Stimulated activated naive B cell treated with anti-CD40 and anti-IgM and Interleukin-4, amounts not matched to agents 10 μg/mL and 1 μg/mL and 100 μg/mL, for 72 hours (primary cell): ENCODE results near the gene UQCC5.

Experiments
- ATAC-seq, 2 donors: fragments of 150-1000 bp; cut with Tn5 transposase; replicated peaks; 2 replicates each; pipeline ENCODE4 v1.10.0; 2021; ENCODE audit warnings: moderate library complexity in 1 of 2
- DNase-seq: peaks from one replicate; pipeline ENCODE4 v3.0.0; 2021
- H3K27ac Mint-ChIP-seq: one replicate; pipeline ENCODE4 v1.8.0; 2022; ENCODE audit warnings: mild to moderate bottlenecking, mixed read lengths
- H3K27me3 Mint-ChIP-seq, 2 donors: one replicate each; pipeline ENCODE4 v1.8.0; 2022; ENCODE audit warnings: mixed read lengths in 2 of 2
- H3K36me3 Mint-ChIP-seq, 2 donors: one replicate each; pipeline ENCODE4 v1.8.0; 2022; ENCODE audit warnings: mixed read lengths in 2 of 2, mild to moderate bottlenecking in 1 of 2
- H3K4me1 Mint-ChIP-seq, 2 donors: one replicate each; pipeline ENCODE4 v1.8.0; 2022; ENCODE audit warnings: mixed read lengths in 2 of 2, mild to moderate bottlenecking in 1 of 2
- H3K4me3 Mint-ChIP-seq, 2 donors: one replicate each; pipeline ENCODE4 v1.8.0; 2022; ENCODE audit warnings: mild to moderate bottlenecking in 2 of 2, mixed read lengths in 2 of 2, moderate library complexity in 1 of 2
- H3K9me3 Mint-ChIP-seq, 2 donors: one replicate each; pipeline ENCODE4 v1.8.0; 2022; ENCODE audit warnings: mixed read lengths in 2 of 2, mild to moderate bottlenecking in 1 of 2

The UQCC5 gene, protein sequence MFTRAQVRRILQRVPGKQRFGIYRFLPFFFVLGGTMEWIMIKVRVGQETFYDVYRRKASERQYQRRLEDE

DNA sequence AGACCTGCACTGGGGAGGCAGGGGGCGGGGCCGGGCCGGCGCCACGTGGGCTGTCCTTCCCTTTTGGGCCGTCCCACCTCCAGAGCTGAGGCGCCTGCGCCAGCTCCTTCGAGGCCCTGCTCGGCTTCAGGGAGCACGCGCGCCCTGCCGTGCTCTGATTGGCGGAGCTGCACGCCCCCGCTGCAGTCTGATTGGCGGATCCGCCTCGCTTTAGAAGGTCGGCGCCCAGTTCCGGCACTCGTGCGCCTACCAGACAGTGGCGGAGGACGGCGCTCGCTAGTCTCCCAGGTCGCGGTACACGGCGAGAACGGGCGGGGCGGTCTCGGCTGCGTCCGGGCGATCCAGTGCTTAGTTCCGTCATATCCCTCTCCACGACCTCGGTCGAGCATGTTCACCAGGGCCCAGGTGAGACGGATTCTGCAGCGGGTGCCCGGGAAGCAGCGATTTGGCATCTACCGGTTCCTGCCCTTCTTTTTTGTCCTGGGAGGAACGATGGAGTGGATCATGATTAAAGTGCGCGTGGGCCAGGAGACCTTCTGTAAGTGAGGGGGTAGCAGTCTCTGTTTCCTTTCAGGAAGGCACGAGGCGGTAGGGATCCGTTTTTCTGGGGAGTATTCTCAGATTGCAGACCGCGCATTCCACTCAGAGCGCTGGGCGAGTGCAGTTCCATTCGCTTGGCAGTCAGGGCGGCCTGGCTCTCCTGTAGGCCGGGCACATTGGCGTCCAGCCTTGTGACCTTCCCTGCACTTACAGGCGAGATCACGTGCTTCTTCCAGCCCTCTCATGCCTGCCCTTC lies at the start of gene UQCC5:
Gene UQCC5 (plus strand): TSS at position 237 of the 796 bp plus-strand sequence. CDS start 151 bp downstream, at position 388.
- DNase-seq (peak; percentile 99), ATAC-seq (peak; percentile 89 to 93)
- Mint-ChIP-seq H3K27me3 (no peaks in the 10 kb centered on the region), H3K27ac (peak within 1 kb of the TSS; percentile 98), H3K4me3 (peak within 1 kb of the TSS; percentile 97 to 99), H3K36me3 (peaks cover 17 to 25% of the 10 kb centered on the region in 2 donors), H3K4me1 (peaks cover 30 to 50% of the 10 kb centered on the region in 2 donors), H3K9me3 (peaks cover 0 to 3% of the 10 kb centered on the region in 2 donors)

DNA sequence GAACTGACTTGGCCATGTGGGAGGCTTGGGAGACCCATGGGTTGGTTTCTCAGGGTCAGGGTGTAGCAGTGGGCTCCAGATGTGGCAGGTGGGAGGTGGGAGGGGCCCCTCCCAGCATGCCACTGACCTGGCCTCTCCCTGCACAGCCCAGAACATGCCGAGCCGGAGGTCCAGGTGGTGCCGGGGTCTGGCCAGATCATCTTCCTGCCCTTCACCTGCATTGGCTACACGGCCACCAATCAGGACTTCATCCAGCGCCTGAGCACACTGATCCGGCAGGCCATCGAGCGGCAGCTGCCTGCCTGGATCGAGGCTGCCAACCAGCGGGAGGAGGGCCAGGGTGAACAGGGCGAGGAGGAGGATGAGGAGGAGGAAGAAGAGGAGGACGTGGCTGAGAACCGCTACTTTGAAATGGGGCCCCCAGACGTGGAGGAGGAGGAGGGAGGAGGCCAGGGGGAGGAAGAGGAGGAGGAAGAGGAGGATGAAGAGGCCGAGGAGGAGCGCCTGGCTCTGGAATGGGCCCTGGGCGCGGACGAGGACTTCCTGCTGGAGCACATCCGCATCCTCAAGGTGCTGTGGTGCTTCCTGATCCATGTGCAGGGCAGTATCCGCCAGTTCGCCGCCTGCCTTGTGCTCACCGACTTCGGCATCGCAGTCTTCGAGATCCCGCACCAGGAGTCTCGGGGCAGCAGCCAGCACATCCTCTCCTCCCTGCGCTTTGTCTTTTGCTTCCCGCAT lies 49.2 kb upstream of the UQCC5 start:
- Mint-ChIP-seq H3K27ac (peak overlapping the region; percentile 22), H3K27me3 (no peaks in the 10 kb centered on the region), H3K36me3 (peaks cover 33 to 55% of the 10 kb centered on the region in 2 donors), H3K4me3 (no peak overlapping the region), H3K4me1 (peaks cover 0 to 2% of the 10 kb centered on the region in 2 donors), H3K9me3 (no peaks in the 10 kb centered on the region)
- DNase-seq (no peak), ATAC-seq (no peak)

DNA sequence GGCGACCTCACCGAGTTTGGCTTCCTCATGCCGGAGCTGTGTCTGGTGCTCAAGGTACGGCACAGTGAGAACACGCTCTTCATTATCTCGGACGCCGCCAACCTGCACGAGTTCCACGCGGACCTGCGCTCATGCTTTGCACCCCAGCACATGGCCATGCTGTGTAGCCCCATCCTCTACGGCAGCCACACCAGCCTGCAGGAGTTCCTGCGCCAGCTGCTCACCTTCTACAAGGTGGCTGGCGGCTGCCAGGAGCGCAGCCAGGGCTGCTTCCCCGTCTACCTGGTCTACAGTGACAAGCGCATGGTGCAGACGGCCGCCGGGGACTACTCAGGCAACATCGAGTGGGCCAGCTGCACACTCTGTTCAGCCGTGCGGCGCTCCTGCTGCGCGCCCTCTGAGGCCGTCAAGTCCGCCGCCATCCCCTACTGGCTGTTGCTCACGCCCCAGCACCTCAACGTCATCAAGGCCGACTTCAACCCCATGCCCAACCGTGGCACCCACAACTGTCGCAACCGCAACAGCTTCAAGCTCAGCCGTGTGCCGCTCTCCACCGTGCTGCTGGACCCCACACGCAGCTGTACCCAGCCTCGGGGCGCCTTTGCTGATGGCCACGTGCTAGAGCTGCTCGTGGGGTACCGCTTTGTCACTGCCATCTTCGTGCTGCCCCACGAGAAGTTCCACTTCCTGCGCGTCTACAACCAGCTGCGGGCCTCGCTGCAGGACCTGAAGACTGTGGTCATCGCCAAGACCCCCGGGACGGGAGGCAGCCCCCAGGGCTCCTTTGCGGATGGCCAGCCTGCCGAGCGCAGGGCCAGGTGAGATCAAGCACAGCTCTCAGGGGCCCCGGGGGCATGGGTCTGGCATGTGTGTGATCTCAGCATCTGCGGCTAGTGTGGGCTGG lies 48.4 kb upstream of the UQCC5 start:
- Mint-ChIP-seq H3K36me3 (peaks cover 33 to 56% of the 10 kb centered on the region in 2 donors), H3K4me1 (peaks cover 0 to 2% of the 10 kb centered on the region in 2 donors), H3K27me3 (no peaks in the 10 kb centered on the region), H3K9me3 (no peaks in the 10 kb centered on the region), H3K27ac (no peak overlapping the region), H3K4me3 (no peak overlapping the region)
- no peak for DNase-seq
- ATAC-seq = no peak

DNA sequence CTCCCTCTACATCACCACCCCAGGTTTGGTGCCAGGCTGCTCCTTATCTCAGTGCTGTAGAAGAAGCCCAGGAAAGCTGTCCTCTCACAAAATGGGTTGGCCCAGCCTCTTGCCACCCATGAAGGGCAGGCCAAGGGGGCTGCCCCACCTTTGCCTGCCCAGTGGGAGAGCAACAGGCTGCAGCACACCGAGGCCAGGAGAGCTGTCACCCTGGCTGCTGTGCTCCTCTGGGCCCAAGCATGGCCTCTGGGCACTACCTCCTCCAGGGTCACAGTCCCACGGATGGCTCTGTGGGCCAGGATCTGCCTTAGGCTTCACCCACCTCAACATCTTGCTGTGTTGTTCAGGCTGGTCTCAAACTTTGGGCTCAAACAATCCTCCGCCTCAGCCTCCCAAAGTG lies 47.7 kb upstream of the UQCC5 start:
- H3K27me3 Mint-ChIP-seq = no peaks in the 10 kb centered on the region
- H3K27ac Mint-ChIP-seq = no peak overlapping the region
- H3K4me1 Mint-ChIP-seq = peaks cover 0 to 2% of the 10 kb centered on the region in 2 donors
- peaks cover 33 to 56% of the 10 kb centered on the region in 2 donors for H3K36me3 Mint-ChIP-seq
- H3K9me3 Mint-ChIP-seq = no peaks in the 10 kb centered on the region
- H3K4me3 Mint-ChIP-seq = no peak overlapping the region
- DNase-seq (no peak), ATAC-seq (no peak)

DNA sequence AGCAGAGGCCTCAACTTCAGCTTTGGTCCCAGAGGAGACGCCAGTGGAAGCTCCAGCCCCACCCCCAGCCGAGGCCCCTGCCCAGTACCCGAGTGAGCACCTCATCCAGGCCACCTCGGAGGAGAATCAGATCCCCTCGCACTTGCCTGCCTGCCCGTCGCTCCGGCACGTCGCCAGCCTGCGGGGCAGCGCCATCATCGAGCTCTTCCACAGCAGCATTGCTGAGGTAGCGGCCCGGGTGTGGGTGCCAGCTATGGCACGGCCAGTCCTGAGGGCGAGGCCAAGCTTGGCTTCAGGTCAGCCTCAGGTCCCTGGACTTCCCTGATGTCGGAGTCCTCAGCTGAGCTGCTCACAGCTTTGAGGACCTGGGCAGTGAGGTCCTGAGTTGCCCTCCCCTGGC lies 47.0 kb upstream of the UQCC5 start:
- peaks cover 2 to 3% of the 10 kb centered on the region in 2 donors for H3K27me3 Mint-ChIP-seq
- H3K4me3 Mint-ChIP-seq = no peak overlapping the region
- H3K9me3 Mint-ChIP-seq = no peaks in the 10 kb centered on the region
- DNase-seq = no peak
- peaks cover 33 to 56% of the 10 kb centered on the region in 2 donors for H3K36me3 Mint-ChIP-seq
- H3K4me1 Mint-ChIP-seq = peaks cover 2 to 4% of the 10 kb centered on the region in 2 donors
- H3K27ac Mint-ChIP-seq = no peak overlapping the region
- ATAC-seq = no peak

DNA sequence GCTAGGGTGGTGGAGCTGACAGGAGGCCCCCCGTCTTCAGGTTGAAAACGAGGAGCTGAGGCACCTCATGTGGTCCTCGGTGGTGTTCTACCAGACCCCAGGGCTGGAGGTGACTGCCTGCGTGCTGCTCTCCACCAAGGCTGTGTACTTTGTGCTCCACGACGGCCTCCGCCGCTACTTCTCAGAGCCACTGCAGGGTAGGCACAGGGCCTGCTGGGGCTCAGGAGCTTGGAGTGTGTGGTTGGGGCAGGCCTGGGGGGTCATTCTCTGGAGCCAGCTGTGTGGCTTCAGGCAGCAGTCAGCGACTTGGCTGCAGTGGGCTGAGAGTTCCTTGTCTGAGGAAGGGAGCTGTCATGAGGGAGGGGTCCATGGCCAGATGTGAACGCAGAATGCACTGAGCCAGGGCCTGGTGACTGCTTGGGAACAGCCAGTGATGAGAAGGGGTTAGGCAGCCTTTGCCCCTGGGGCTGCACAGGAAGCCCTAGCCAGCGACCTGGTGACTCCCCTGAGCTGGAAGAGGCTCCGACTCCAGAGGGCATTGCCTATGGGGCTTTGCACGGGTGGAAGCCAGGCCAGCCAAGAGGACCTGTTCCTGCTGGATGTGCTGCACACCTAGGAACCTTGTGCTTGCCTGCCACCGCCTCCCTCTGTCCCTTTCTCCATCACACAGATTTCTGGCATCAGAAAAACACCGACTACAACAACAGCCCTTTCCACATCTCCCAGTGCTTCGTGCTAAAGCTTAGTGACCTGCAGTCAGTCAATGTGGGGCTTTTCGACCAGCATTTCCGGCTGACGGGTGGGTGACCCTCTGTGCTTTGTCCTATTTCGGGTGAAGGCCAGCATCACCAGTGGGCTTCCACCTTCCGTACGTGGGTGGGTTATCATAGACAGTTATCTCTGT lies 46.1 kb upstream of the UQCC5 start:
- Mint-ChIP-seq H3K4me3 (no peak overlapping the region), H3K27me3 (peaks cover 4 to 7% of the 10 kb centered on the region in 2 donors), H3K9me3 (no peaks in the 10 kb centered on the region), H3K27ac (no peak overlapping the region), H3K4me1 (peaks cover 2 to 7% of the 10 kb centered on the region in 2 donors), H3K36me3 (peaks cover 32 to 51% of the 10 kb centered on the region in 2 donors)
- DNase-seq (no peak), ATAC-seq (no peak)

DNA sequence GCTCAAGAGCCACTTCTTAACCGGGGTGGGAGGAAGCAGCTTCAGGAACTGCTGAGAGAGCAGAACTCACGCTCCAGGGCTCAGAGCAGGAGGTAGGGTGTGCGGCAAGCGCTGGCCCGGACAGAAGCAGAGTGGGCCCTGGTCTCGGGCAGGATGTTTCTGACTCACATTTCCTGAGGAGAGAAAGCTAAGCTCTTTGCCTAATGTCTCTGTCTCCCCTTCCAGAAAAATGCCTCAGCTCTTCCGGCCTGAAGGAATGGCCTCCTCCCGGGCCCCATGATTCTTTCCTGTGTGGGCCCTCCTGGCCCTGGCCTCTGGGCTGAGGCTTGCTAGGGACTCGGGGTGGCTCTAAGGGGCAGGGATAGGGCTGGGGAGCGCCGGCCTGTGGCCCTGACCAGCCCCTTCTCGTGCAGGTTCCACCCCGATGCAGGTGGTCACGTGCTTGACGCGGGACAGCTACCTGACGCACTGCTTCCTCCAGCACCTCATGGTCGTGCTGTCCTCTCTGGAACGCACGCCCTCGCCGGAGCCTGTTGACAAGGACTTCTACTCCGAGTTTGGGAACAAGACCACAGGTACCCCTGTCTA lies 45.4 kb upstream of the UQCC5 start:
- no peaks in the 10 kb centered on the region for H3K9me3 Mint-ChIP-seq
- DNase-seq (no peak), ATAC-seq (no peak)
- peaks cover 30 to 46% of the 10 kb centered on the region in 2 donors for H3K36me3 Mint-ChIP-seq
- no peak overlapping the region for H3K4me3 Mint-ChIP-seq
- H3K27ac Mint-ChIP-seq = no peak overlapping the region
- H3K27me3 Mint-ChIP-seq = peaks cover 6 to 9% of the 10 kb centered on the region in 2 donors
- H3K4me1 Mint-ChIP-seq = peaks cover 2 to 7% of the 10 kb centered on the region in 2 donors

DNA sequence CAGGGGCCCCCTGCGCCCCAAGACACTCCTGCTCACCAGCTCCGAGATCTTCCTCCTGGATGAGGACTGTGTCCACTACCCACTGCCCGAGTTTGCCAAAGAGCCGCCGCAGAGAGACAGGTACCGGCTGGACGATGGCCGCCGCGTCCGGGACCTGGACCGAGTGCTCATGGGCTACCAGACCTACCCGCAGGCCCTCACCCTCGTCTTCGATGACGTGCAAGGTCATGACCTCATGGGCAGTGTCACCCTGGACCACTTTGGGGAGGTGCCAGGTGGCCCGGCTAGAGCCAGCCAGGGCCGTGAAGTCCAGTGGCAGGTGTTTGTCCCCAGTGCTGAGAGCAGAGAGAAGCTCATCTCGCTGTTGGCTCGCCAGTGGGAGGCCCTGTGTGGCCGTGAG lies 44.3 kb upstream of the UQCC5 start:
- ATAC-seq = no peak

DNA sequence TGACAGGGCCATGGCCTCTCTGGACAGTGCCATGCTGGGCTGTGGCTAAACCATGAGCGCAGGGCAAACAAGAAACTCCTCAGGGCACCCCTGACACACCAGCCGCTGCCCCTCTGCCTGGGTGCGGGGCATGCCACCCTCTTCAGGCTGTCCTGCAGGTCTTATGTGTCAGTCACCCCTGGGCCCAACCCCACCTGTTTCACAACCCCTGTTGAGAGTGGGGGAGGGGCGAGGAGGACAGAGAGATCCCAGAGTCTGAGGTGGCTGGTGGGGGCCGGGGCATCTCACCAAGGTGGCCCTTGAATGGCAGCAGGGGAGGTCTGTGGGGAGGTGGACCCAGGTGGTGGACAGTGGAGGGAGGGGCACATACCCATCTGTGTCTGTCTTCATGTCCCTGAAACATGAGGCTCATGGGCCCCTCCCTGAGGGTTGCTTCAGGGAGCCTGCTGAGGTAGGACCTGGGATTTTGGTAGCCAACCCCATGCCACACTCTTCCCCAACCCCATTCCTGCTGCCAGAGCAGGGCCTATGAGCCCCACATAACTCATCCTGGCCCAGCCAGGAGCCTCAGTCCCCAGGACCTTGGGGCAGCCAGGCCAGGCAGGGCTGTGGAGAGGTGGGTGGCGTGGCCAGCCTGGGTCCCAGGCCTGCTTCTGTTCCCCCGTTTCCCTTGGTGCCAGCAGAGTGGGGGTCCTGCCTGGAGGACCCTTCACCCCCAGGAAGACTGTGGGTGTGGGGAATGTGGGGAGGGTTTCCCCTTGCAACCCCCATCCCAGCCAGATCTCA lies 43.0 kb upstream of the UQCC5 start:
- ATAC-seq (no peak), DNase-seq (no peak)
- H3K4me3 Mint-ChIP-seq = no peak overlapping the region
- peaks cover 18 to 28% of the 10 kb centered on the region in 2 donors for H3K36me3 Mint-ChIP-seq
- H3K27me3 Mint-ChIP-seq = peaks cover 9 to 19% of the 10 kb centered on the region in 2 donors
- no peak overlapping the region for H3K27ac Mint-ChIP-seq
- peaks cover 7 to 17% of the 10 kb centered on the region in 2 donors for H3K4me1 Mint-ChIP-seq
- no peaks in the 10 kb centered on the region for H3K9me3 Mint-ChIP-seq

More for the DNA sequence above, 44.3 kb upstream of the UQCC5 start:
- Mint-ChIP-seq H3K9me3 (no peaks in the 10 kb centered on the region), H3K36me3 (peaks cover 30 to 41% of the 10 kb centered on the region in 2 donors), H3K4me1 (peaks cover 2 to 7% of the 10 kb centered on the region in 2 donors), H3K4me3 (no peak overlapping the region), H3K27me3 (peaks cover 9 to 16% of the 10 kb centered on the region in 2 donors), H3K27ac (peak overlapping the region; percentile 14)
- DNase-seq = no peak

DNA sequence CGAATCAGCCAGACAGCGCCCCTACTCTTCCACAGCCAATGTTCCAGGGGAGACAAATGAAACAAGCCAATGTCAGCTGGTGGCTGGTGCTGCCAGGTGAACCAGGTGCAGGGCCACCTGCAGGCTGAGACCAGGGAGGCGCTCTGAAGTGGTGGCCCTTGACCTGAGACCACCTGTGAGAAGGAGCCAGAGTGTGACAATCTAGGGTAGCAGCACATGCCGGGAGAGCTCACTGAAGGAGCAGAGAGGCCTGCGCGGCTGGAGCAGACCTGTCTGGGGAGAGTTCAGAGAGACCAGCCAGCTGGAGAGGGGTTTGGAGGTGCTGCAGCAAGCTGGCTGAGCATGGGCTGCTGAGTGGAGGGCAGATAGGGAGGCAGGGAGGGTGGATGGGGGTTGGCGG lies 42.0 kb upstream of the UQCC5 start:
- no peak overlapping the region for H3K27ac Mint-ChIP-seq
- peaks cover 17 to 27% of the 10 kb centered on the region in 2 donors for H3K4me1 Mint-ChIP-seq
- no peak overlapping the region for H3K4me3 Mint-ChIP-seq
- DNase-seq (no peak), ATAC-seq (no peak)
- peaks cover 15 to 28% of the 10 kb centered on the region in 2 donors for H3K36me3 Mint-ChIP-seq
- H3K9me3 Mint-ChIP-seq = no peaks in the 10 kb centered on the region
- peaks cover 9 to 25% of the 10 kb centered on the region in 2 donors for H3K27me3 Mint-ChIP-seq

DNA sequence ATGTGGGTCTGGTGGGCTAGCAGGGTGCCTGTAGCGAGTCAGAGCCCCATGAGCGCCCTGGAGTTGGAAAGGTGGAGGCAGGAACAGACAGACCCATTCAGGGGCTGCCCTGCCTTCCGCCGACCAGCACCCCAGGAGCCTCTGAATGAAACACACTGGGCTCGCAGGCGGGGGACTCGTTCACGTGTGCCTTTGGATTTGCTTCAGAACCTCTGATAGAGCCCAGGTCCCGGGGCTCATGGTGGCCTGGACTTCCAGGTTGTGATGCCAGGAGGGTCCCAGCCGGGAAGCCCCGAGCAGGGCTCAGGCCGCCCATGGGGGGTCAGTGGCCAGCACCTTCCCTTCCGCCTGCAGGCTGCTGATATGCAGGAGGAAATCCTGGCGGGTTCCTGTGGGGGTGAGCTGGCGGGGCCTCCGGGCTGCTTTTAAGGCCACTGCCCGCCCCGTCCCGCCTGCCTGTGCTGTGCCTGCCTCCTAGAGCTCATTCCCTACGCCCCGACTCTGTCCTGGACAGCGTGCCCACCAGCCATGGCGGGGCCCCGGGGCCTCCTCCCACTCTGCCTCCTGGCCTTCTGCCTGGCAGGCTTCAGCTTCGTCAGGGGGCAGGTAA lies 41.4 kb upstream of the UQCC5 start, which contains the start of gene STAB1:
Gene STAB1 (plus strand): TSS at position 453 of the 610 bp plus-strand sequence. CDS start 76 bp downstream, at position 529.
- peaks cover 15 to 23% of the 10 kb centered on the region in 2 donors for H3K36me3 Mint-ChIP-seq
- ATAC-seq = no peak
- peaks cover 17 to 29% of the 10 kb centered on the region in 2 donors for H3K4me1 Mint-ChIP-seq
- H3K4me3 Mint-ChIP-seq = no peak within 1 kb of the TSS
- no peak for DNase-seq
- no peaks in the 10 kb centered on the region for H3K9me3 Mint-ChIP-seq
- no peak within 1 kb of the TSS for H3K27ac Mint-ChIP-seq
- H3K27me3 Mint-ChIP-seq = peaks cover 9 to 25% of the 10 kb centered on the region in 2 donors
